ENCODE data around the gene TCF4.

Gene TCF4

GRCh38 chr18:55444536-55444935 lies 143.5 kb downstream of the TCF4 start:
- Histone ChIP-seq H3K9me3 (replicated peaks; ENCODE audit: insufficient read depth, low read length) (no peaks in the 10 kb centered on the region), H3F3A (ENCODE audit: insufficient read depth, low read length) (no peaks in the 10 kb centered on the region), H3K27ac (ENCODE audit: low read length) (no peak overlapping the region), H3K9me2 (replicated peaks; ENCODE audit: insufficient read depth, low read length) (no peaks in the 10 kb centered on the region), H3K9ac (ENCODE audit: low read length) (no peak overlapping the region), H3K4me1 (ENCODE audit: low read length) (no peaks in the 10 kb centered on the region), H3K79me2 (ENCODE audit: low read length) (0 out of 2 replicates have a peak, but pooled peaks cover 3% of the 10 kb centered on the region), H3K36me3 (replicated peaks; ENCODE audit: insufficient read depth, low read length) (no peaks in the 10 kb centered on the region), H2AFZ (ENCODE audit: low read length) (no peak overlapping the region), H4K20me1 (ENCODE audit: insufficient read depth, low read length) (no peaks in the 10 kb centered on the region), H3K27me3 (replicated peaks; ENCODE audit: insufficient read depth, low read length) (no peaks in the 10 kb centered on the region), H3K4me3 (ENCODE audit: low read length) (no peak overlapping the region), H3K4me2 (ENCODE audit: low read depth, low read length) (no peak overlapping the region)
- no peak for TF ChIP-seq EZH2 (optimal IDR thresholded peaks at IDR 0.05; ENCODE audit: low read depth, low read length)
- TF ChIP-seq EZH2phosphoT487 (IDR thresholded peaks at IDR 0.05; ENCODE audit: low read length) = no peak
- TF ChIP-seq, protein P1, sequence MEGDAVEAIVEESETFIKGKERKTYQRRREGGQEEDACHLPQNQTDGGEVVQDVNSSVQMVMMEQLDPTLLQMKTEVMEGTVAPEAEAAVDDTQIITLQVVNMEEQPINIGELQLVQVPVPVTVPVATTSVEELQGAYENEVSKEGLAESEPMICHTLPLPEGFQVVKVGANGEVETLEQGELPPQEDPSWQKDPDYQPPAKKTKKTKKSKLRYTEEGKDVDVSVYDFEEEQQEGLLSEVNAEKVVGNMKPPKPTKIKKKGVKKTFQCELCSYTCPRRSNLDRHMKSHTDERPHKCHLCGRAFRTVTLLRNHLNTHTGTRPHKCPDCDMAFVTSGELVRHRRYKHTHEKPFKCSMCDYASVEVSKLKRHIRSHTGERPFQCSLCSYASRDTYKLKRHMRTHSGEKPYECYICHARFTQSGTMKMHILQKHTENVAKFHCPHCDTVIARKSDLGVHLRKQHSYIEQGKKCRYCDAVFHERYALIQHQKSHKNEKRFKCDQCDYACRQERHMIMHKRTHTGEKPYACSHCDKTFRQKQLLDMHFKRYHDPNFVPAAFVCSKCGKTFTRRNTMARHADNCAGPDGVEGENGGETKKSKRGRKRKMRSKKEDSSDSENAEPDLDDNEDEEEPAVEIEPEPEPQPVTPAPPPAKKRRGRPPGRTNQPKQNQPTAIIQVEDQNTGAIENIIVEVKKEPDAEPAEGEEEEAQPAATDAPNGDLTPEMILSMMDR (IDR thresholded peaks at IDR 0.05; ENCODE audit: low read length) = no peak
- no peak for DNase-seq

DNA sequence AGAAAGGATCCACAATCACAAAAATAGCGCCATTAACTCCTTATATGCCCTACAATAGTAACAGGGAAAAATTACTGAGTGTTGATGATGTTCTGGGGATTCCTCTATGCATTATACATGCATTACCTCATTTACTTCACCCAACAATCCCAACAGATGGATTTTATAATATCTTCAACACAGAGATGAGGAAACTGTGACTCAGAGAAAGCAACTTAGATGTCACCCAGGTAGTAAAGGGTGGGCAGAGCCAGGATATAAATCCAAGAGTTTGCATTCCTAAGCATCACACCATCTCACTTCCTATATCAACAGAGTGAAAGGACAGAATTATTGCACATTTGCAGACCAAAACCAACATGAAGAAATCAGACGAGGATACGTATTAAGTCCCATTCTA lies 144.2 kb downstream of the TCF4 start:
- H3K9ac ChIP-seq (ENCODE audit: low read length) = no peak overlapping the region
- no peak for TF ChIP-seq EZH2phosphoT487 (IDR thresholded peaks at IDR 0.05; ENCODE audit: low read length)
- TF ChIP-seq, protein P1 (IDR thresholded peaks at IDR 0.05; ENCODE audit: low read length) = no peak
- no peak for TF ChIP-seq EZH2 (optimal IDR thresholded peaks at IDR 0.05; ENCODE audit: low read depth, low read length)
- no peak overlapping the region for H3K4me3 ChIP-seq (ENCODE audit: low read length)
- H3K4me1 ChIP-seq (ENCODE audit: low read length) = no peaks in the 10 kb centered on the region
- H3K27me3 ChIP-seq (replicated peaks; ENCODE audit: insufficient read depth, low read length) = no peaks in the 10 kb centered on the region
- H3K27ac ChIP-seq (ENCODE audit: low read length) = no peak overlapping the region
- H3K36me3 ChIP-seq (replicated peaks; ENCODE audit: insufficient read depth, low read length) = no peaks in the 10 kb centered on the region
- H4K20me1 ChIP-seq (ENCODE audit: insufficient read depth, low read length) = no peaks in the 10 kb centered on the region
- no peak overlapping the region for H3K4me2 ChIP-seq (ENCODE audit: low read depth, low read length)
- no peaks in the 10 kb centered on the region for H3F3A ChIP-seq (ENCODE audit: insufficient read depth, low read length)
- no peaks in the 10 kb centered on the region for H3K9me3 ChIP-seq (replicated peaks; ENCODE audit: insufficient read depth, low read length)
- no peaks in the 10 kb centered on the region for H3K9me2 ChIP-seq (replicated peaks; ENCODE audit: insufficient read depth, low read length)
- 0 out of 2 replicates have a peak, but pooled peaks cover 3% of the 10 kb centered on the region for H3K79me2 ChIP-seq (ENCODE audit: low read length)
- H2AFZ ChIP-seq (ENCODE audit: low read length) = no peak overlapping the region
- no peak for DNase-seq

DNA sequence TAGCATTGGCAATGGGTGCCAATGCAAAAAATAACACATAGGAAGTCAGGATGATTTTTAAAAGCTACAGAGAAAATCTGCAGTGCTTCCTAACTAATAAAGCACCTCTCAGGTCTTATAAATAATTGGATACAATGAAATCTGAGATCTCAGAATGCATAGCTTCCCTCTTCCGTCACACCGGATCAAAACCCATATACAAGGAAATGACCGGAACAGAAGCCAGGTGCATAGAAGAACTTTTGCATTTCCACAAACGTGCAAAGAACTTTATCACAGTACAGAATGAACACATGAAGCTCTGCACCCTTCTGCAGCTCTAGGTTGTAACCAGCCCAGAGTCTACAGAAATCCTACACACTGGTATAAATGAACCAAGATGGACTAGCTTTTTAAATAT lies 145.4 kb downstream of the TCF4 start:
- Histone ChIP-seq H3K4me3 (ENCODE audit: low read length) (no peak overlapping the region), H2AFZ (ENCODE audit: low read length) (no peak overlapping the region), H3K9me2 (replicated peaks; ENCODE audit: insufficient read depth, low read length) (no peaks in the 10 kb centered on the region), H3K4me2 (ENCODE audit: low read depth, low read length) (no peak overlapping the region), H3F3A (ENCODE audit: insufficient read depth, low read length) (no peaks in the 10 kb centered on the region), H3K27ac (ENCODE audit: low read length) (no peak overlapping the region), H3K9ac (ENCODE audit: low read length) (no peak overlapping the region), H3K36me3 (replicated peaks; ENCODE audit: insufficient read depth, low read length) (no peaks in the 10 kb centered on the region), H4K20me1 (ENCODE audit: insufficient read depth, low read length) (no peaks in the 10 kb centered on the region), H3K4me1 (ENCODE audit: low read length) (no peaks in the 10 kb centered on the region), H3K9me3 (replicated peaks; ENCODE audit: insufficient read depth, low read length) (no peaks in the 10 kb centered on the region), H3K79me2 (ENCODE audit: low read length) (0 out of 2 replicates have a peak, but pooled peaks cover 3% of the 10 kb centered on the region), H3K27me3 (replicated peaks; ENCODE audit: insufficient read depth, low read length) (no peaks in the 10 kb centered on the region)
- TF ChIP-seq EZH2phosphoT487 (IDR thresholded peaks at IDR 0.05; ENCODE audit: low read length) = no peak
- TF ChIP-seq, protein P1 (IDR thresholded peaks at IDR 0.05; ENCODE audit: low read length) = no peak
- DNase-seq = no peak
